Lower leg skin (tissue), 4 donors: ENCODE measurements around the gene ANGPTL2. TPM values are rescaled to one million over a fixed set of nuclear protein-coding genes. Genes with fewer than 3 reads are reported as not detected.

Experiments
- DNase-seq, 2 donors: peaks; one replicate each; pipeline ENCODE4 v3.0.0-alpha.2; 2019; ENCODE audit warnings: low spot score in 2 of 2
- H3K4me3 ChIP-seq: fragments of 200-600 bp; sonication (generic); 2 replicates; pipeline ENCODE4 v1.5.1; 2017; ENCODE audit warnings: mild to moderate bottlenecking, low read depth; ENCODE audit not compliant: poor library complexity, severe bottlenecking
- CTCF ChIP-seq, 3 donors: fragments of 450-650 bp; IDR thresholded peaks; one replicate each; pipeline ENCODE4 v1.5.1; 2016; ENCODE audit warnings: antibody characterized with exemption in 3 of 3, mild to moderate bottlenecking in 3 of 3, moderate library complexity in 2 of 3
- POLR2A ChIP-seq, 2 donors: fragments of 450-650 bp; IDR thresholded peaks; one replicate each; pipeline ENCODE4 v1.6.1; 2016 to 2017; ENCODE audit warnings: antibody characterized with exemption in 2 of 2, mild to moderate bottlenecking in 1 of 2, moderate library complexity in 1 of 2
- WGBS, 2 donors: methylation state at CpG; one replicate each; pipeline ENCODE4 v1.1.5; 2018; 5-methylcytosine and 5-hydroxymethylcytosine counted together
- intact Hi-C: fragments of 100-400 bp; cut with DNase I; formaldehyde crosslinking; loops from one replicate; pipeline ENCODE4 v1.15.0; 2023; ENCODE audit warnings: low total_unique reads
- total RNA-seq, 4 donors: library from RNA; depleted of rRNA; stranded (reverse); fragments of >200 nt; gene quantifications; one replicate each; pipeline ENCODE4 v1.1.0, GENCODE V29; 2016

Gene ANGPTL2
- total RNA-seq, 4 donors from 2014 or later, result 10.5 to 37.8 (median 18.5) TPM

GRCh38 chr9:127121628-127122175, 733 bp downstream of the ANGPTL2 start:
- WGBS, 2 donors, result 23 to 30% methylated on average over 17 to 20 of the region's 20 CpGs
- TF ChIP-seq CTCF (IDR thresholded peaks at IDR 0.05) (no peak), POLR2A (IDR thresholded peaks at IDR 0.05) (no peak)
- H3K4me3 ChIP-seq, result peak overlapping the region; percentile 45
- intact Hi-C loops, result no loop called here
- DNase-seq, result peak in 1 of 2 donors; percentile 86

GRCh38 chr9:127119320-127119709, 3.1 kb downstream of the ANGPTL2 start:
- no peak for TF ChIP-seq CTCF (IDR thresholded peaks at IDR 0.05)
- no peak for TF ChIP-seq POLR2A (IDR thresholded peaks at IDR 0.05)
- intact Hi-C loops, result no loop called here
- DNase-seq, result no peak
- no peak overlapping the region for H3K4me3 ChIP-seq
- WGBS, 2 donors, result 79 to 84% methylated on average over 4 of the region's 4 CpGs

GRCh38 chr9:127118597-127119319, 3.7 kb downstream of the ANGPTL2 start:
- intact Hi-C loops, result no loop called here
- no peak for TF ChIP-seq CTCF (IDR thresholded peaks at IDR 0.05)
- TF ChIP-seq POLR2A (IDR thresholded peaks at IDR 0.05), result no peak
- DNase-seq, result no peak
- H3K4me3 ChIP-seq, result no peak overlapping the region
- WGBS, 2 donors, result 82 to 84% methylated on average over 8 of the region's 8 CpGs

- TF ChIP-seq POLR2A (IDR thresholded peaks at IDR 0.05), result no peak
- no peak for TF ChIP-seq CTCF (IDR thresholded peaks at IDR 0.05)
- intact Hi-C loops, result no loop called here
- 79 to 95% methylated on average over 4 of the region's 4 CpGs for WGBS, 2 donors
- DNase-seq, result no peak
- H3K4me3 ChIP-seq, result no peak overlapping the region
Observed at GRCh38 chr9:127117801-127118200, 4.6 kb downstream of the ANGPTL2 start.

- 46 to 50% methylated on average over 2 of the region's 2 CpGs for WGBS, 2 donors
- intact Hi-C loops, result no loop called here
- no peak for TF ChIP-seq CTCF (IDR thresholded peaks at IDR 0.05)
- TF ChIP-seq POLR2A (IDR thresholded peaks at IDR 0.05), result no peak
Observed at GRCh38 chr9:127116957-127117356, 5.5 kb downstream of the ANGPTL2 start.

More at GRCh38 chr9:127116957-127117356, 5.5 kb downstream of the ANGPTL2 start:
- DNase-seq, result no peak
- no peak overlapping the region for H3K4me3 ChIP-seq
